Left ventricle myocardium inferior (tissue), 1 donor: ENCODE measurements around the gene DDA1. TPM values are rescaled to one million over a fixed set of nuclear protein-coding genes. Genes with fewer than 3 reads are reported as not detected.

Experiments
- DNase-seq: peaks from one replicate; pipeline ENCODE4 v3.0.0-alpha.2; 2020
- H3K27ac ChIP-seq: fragments of 200-600 bp; replicated peaks from 2 replicates; pipeline ENCODE4 v1.8.0; 2021
- H3K27me3 ChIP-seq: fragments of 200-600 bp; 2 replicates; pipeline ENCODE4 v1.8.0; 2021; ENCODE audit warnings: low read depth
- H3K36me3 ChIP-seq: fragments of 200-600 bp; 2 replicates; pipeline ENCODE4 v1.8.0; 2021
- H3K4me1 ChIP-seq: fragments of 200-600 bp; 2 replicates; pipeline ENCODE4 v1.8.0; 2021
- H3K4me3 ChIP-seq: fragments of 200-600 bp; 2 replicates; pipeline ENCODE4 v1.8.0; 2021; ENCODE audit warnings: mild to moderate bottlenecking, moderate library complexity
- H3K9me3 ChIP-seq: fragments of 200-600 bp; replicated peaks from 2 replicates; pipeline ENCODE4 v1.8.0; 2021
- CTCF ChIP-seq: fragments of 200-600 bp; IDR thresholded peaks from 2 replicates; pipeline ENCODE4 v1.8.0; 2021; ENCODE audit warnings: antibody characterized with exemption, mild to moderate bottlenecking, borderline replicate concordance
- intact Hi-C: fragments of 100-400 bp; cut with micrococcal nuclease; formaldehyde crosslinking; loops from one replicate; pipeline ENCODE4 v1.11.0; 2022
- total RNA-seq: library from RNA; stranded (reverse); fragmentation: NEBNext Ultra II Directional; extraction: Animal tissue kit (Norgen Biotek cat#: 25700); gene quantifications from one replicate; pipeline ENCODE4 v1.2.1, GENCODE V29; 2021
- donor health status: DM: no; HTN: yes; CAD: no; lungs with severe emphysema.

Gene DDA1
- total RNA-seq, 1 donor from 2014 or later, result 35.7 TPM

- Histone ChIP-seq H3K9me3 (no peaks in the 10 kb centered on the region), H3K4me3 (no peak overlapping the region), H3K27me3 (no peaks in the 10 kb centered on the region), H3K36me3 (peaks cover 7% of the 10 kb centered on the region), H3K4me1 (peaks cover 24% of the 10 kb centered on the region), H3K27ac (no peak overlapping the region)
- intact Hi-C loops, result no loop called here
- no peak for DNase-seq
- TF ChIP-seq CTCF, result no peak
Observed at GRCh38 chr19:17341845-17342244, 32.5 kb downstream of the DDA1 start.

GRCh38 chr19:17346109-17346671 lies 36.8 kb downstream of the DDA1 start:
- Histone ChIP-seq H3K36me3 (peaks cover 6% of the 10 kb centered on the region), H3K4me3 (no peak overlapping the region), H3K27ac (peak overlapping the region; percentile 70), H3K4me1 (peaks cover 46% of the 10 kb centered on the region), H3K27me3 (peaks cover 15% of the 10 kb centered on the region), H3K9me3 (no peaks in the 10 kb centered on the region)
- DNase-seq, result peak; percentile 79
- intact Hi-C loops, result loop anchor here (2.0 kb wide), 1 partner anchor 41 kb away; no protein-coding TSS in a partner anchor
- peak; percentile 98 for TF ChIP-seq CTCF

- H3K4me3 ChIP-seq, result no peak overlapping the region
- H3K27ac ChIP-seq, result peak overlapping the region; percentile 70
- TF ChIP-seq CTCF, result no peak
- no peaks in the 10 kb centered on the region for H3K9me3 ChIP-seq
- H3K4me1 ChIP-seq, result peaks cover 55% of the 10 kb centered on the region
- H3K36me3 ChIP-seq, result no peaks in the 10 kb centered on the region
- no peak for DNase-seq
- peaks cover 26% of the 10 kb centered on the region for H3K27me3 ChIP-seq
- intact Hi-C loops, result loop anchor here (2.0 kb wide), 1 partner anchor 39 kb away; no protein-coding TSS in a partner anchor
Observed at GRCh38 chr19:17347361-17347760, 38.0 kb downstream of the DDA1 start.

DNA sequence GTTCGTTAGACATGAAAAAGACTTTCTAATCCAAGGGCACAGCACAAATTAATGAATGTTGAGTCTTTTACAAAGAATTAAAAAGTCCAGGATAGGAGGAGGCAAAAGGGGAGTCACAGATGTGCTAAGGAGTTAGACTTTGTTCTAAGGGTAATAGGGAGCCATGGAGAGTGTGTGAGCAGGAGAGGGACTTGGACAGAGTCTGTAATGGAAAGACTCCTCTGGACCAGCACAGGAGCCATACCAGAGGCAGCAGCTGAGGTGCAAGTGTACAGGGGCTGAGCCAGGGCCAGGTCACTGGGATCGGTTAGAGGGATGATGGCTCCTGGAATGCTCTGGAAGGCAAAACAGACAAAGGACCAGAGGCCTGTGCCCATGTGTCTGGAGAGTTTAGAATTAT lies 38.5 kb downstream of the DDA1 start:
- H3K27me3 ChIP-seq, result peaks cover 32% of the 10 kb centered on the region
- no peak for DNase-seq
- intact Hi-C loops, result loop anchor here (2.0 kb wide), 1 partner anchor 39 kb away; no protein-coding TSS in a partner anchor
- no peak overlapping the region for H3K4me3 ChIP-seq
- no peaks in the 10 kb centered on the region for H3K36me3 ChIP-seq
- peak overlapping the region; percentile 70 for H3K27ac ChIP-seq
- H3K4me1 ChIP-seq, result peaks cover 60% of the 10 kb centered on the region
- no peaks in the 10 kb centered on the region for H3K9me3 ChIP-seq
- no peak for TF ChIP-seq CTCF

- H3K9me3 ChIP-seq, result no peaks in the 10 kb centered on the region
- no peak for TF ChIP-seq CTCF
- peak; percentile 66 for DNase-seq
- no peak overlapping the region for H3K4me3 ChIP-seq
- no peaks in the 10 kb centered on the region for H3K36me3 ChIP-seq
- peak overlapping the region; percentile 70 for H3K27ac ChIP-seq
- H3K27me3 ChIP-seq, result peaks cover 34% of the 10 kb centered on the region
- intact Hi-C loops, result no loop called here
- H3K4me1 ChIP-seq, result peaks cover 66% of the 10 kb centered on the region
Observed at GRCh38 chr19:17348700-17349099, 39.3 kb downstream of the DDA1 start.
